CD4-positive, alpha-beta T cell (primary cell): ENCODE data around the gene IFNL2. TPM values are rescaled to one million over a fixed set of nuclear protein-coding genes. Genes with fewer than 3 reads are reported as not detected.

ENCODE experiments used
- ATAC-seq: fragments of 200-7000 bp; cut with Tn5 transposase; one replicate; pipeline ENCODE4 v1.10.0; 2022; ENCODE audit warnings: mild to moderate bottlenecking; ENCODE audit not compliant: poor library complexity
- CTCF ChIA-PET: fragments of 350-600 bp; sonication (Branson Sonifier 250); formaldehyde crosslinking; loops from one replicate; lab custom pipeline; 2021; ENCODE audit warnings: antibody characterized with exemption, inconsistent platforms; lab: Charles Lee
- POLR2A ChIA-PET: fragments of 350-600 bp; sonication (Branson Sonifier 250); formaldehyde crosslinking; loops from one replicate; lab custom pipeline; 2021; ENCODE audit warnings: antibody characterized with exemption, inconsistent platforms; lab: Charles Lee
- DNase-seq, 14 experiments: peaks; one replicate each; pipeline ENCODE4 v3.0.0-alpha.2; 2013 to 2020; ENCODE audit warnings: mixed read lengths in 2 of 14
- H3K27ac ChIP-seq, 2 donors: one replicate each; pipeline versions ENCODE4 v1.5.1 to v1.7.0; 2013; ENCODE audit warnings: low read length in 2 of 2, low read depth in 1 of 2, mild to moderate bottlenecking in 1 of 2
- H3K27me3 ChIP-seq, 2 experiments: 1 replicate in 1 of 2; 2 replicates in 1 of 2; pipeline versions ENCODE4 v1.6.1 to v1.7.0; 2013; ENCODE audit warnings: low read length in 2 of 2, control low read depth in 1 of 2, mild to moderate bottlenecking in 1 of 2, moderate library complexity in 1 of 2; ENCODE audit not compliant: insufficient read depth in 2 of 2, control insufficient read depth in 1 of 2
- H3K36me3 ChIP-seq: one replicate; pipeline ENCODE4 v1.6.1; 2013; ENCODE audit warnings: low read length, control low read depth; ENCODE audit not compliant: insufficient read depth
- H3K4me1 ChIP-seq: one replicate; pipeline ENCODE4 v1.6.1; 2013; ENCODE audit warnings: low read length, control low read depth; ENCODE audit not compliant: insufficient read depth
- H3K4me3 ChIP-seq: one replicate; pipeline ENCODE4 v1.5.1; 2013; ENCODE audit warnings: mild to moderate bottlenecking, low read length, moderate library complexity
- H3K9me3 ChIP-seq, 2 experiments: 1 replicate in 1 of 2; 2 replicates in 1 of 2; pipeline versions ENCODE4 v1.6.1 to v1.7.0; 2013; ENCODE audit warnings: low read length in 2 of 2, mild to moderate bottlenecking in 2 of 2, control low read depth in 1 of 2, moderate library complexity in 1 of 2; ENCODE audit not compliant: control insufficient read depth in 1 of 2, insufficient read depth in 1 of 2
- H3K27ac Mint-ChIP-seq: one replicate; pipeline ENCODE4 v1.8.0; 2020; ENCODE audit warnings: mixed read lengths
- H3K27me3 Mint-ChIP-seq: one replicate; pipeline ENCODE4 v1.8.0; 2021; ENCODE audit warnings: mixed read lengths
- H3K36me3 Mint-ChIP-seq: one replicate; pipeline ENCODE4 v1.8.0; 2021; ENCODE audit warnings: low read depth, mixed read lengths
- H3K4me1 Mint-ChIP-seq: one replicate; pipeline ENCODE4 v1.8.0; 2021; ENCODE audit warnings: low read depth, mixed read lengths
- H3K4me3 Mint-ChIP-seq: one replicate; pipeline ENCODE4 v1.8.0; 2020; ENCODE audit warnings: mild to moderate bottlenecking, mixed read lengths
- H3K9me3 Mint-ChIP-seq: one replicate; pipeline ENCODE4 v1.8.0; 2020; ENCODE audit warnings: mixed read lengths
- CTCF ChIP-seq: fragments of 200-600 bp; IDR thresholded peaks from one replicate; pipeline ENCODE4 v1.8.0; 2022; ENCODE audit warnings: antibody characterized with exemption, mild to moderate bottlenecking
- intact Hi-C, 2 experiments: fragments of 100-400 bp; cut with DNase I in 1 of 2; cut with micrococcal nuclease in 1 of 2; formaldehyde crosslinking; loops; one replicate each; pipeline versions ENCODE4 v1.15.1 to v1.9.0; 2023 to 2025; cut with DNase I, micrococcal nuclease
- total RNA-seq, 174 experiments: library from RNA in 2 of 174; stranded (reverse) in 2 of 174; gene quantifications; one replicate each; pipeline ENCODE4 v1.2.3 and lab custom pipeline; 2021 to 2026

IFNL2 gene
- total RNA-seq, 2 experiments from 2014 or later, result not detected

DNA sequence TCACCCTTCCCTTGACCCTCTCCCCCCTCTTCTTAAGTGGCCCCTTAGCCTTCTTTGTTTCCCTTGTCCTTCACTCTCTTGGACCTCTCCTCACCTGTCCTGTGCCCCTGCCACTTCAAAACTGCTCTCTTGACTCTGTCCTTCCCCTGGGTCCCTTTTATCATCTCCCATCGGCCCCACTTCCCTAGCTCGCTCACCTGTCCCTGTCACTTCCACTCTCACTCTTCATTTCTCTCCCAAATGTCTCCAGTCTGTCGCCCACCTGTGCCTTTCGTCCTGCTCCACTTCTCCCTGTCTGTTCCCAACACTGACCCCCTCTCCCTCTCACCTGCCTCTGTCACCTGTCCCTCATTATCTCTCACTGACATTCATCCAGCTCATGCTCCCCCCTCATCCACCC is 28.7 kb downstream of the IFNL2 start:
- ChIA-PET CTCF (no interaction called here), POLR2A (interaction anchor here (0.6 kb wide), 1 partner anchor 24 kb away, joined by 3 read pairs; the partner anchor contains the start of gene LRFN1)
- H3K9me3 Mint-ChIP-seq, result no peaks in the 10 kb centered on the region
- Histone ChIP-seq H3K27me3 (no peaks in the 10 kb centered on the region), H3K4me1 (peaks cover 25% of the 10 kb centered on the region), H3K27ac (no peak overlapping the region), H3K4me3 (no peak overlapping the region), H3K9me3 (no peaks in the 10 kb centered on the region), H3K36me3 (no peaks in the 10 kb centered on the region)
- TF ChIP-seq CTCF, result no peak
- H3K4me1 Mint-ChIP-seq, result peaks cover 14% of the 10 kb centered on the region
- no peak overlapping the region for H3K27ac Mint-ChIP-seq
- no peak for ATAC-seq
- no peak overlapping the region for H3K4me3 Mint-ChIP-seq
- H3K36me3 Mint-ChIP-seq, result no peaks in the 10 kb centered on the region
- intact Hi-C loops, result no loop called here
- no peak for DNase-seq
- H3K27me3 Mint-ChIP-seq, result peaks cover 9% of the 10 kb centered on the region

DNA sequence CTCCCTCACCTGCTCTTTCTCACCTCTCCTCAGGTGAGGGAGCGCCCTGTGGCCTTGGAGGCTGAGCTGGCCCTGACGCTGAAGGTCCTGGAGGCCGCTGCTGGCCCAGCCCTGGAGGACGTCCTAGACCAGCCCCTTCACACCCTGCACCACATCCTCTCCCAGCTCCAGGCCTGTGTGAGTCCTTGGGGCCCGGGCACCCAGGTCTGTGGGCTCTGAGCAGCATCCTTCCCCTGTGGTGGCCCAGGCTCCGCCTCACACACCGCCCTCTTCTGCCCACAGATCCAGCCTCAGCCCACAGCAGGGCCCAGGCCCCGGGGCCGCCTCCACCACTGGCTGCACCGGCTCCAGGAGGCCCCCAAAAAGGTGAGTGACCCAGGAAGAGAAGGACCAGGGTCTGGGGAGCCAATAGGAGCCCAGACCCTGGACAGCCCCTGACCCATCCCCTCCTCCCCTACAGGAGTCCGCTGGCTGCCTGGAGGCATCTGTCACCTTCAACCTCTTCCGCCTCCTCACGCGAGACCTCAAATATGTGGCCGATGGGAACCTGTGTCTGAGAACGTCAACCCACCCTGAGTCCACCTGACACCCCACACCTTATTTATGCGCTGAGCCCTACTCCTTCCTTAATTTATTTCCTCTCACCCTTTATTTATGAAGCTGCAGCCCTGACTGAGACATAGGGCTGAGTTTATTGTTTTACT is 29.9 kb downstream of the IFNL2 start:
- H3K27ac ChIP-seq, result no peak overlapping the region
- H3K4me1 ChIP-seq, result peaks cover 25% of the 10 kb centered on the region
- H3K9me3 Mint-ChIP-seq, result no peaks in the 10 kb centered on the region
- H3K4me3 Mint-ChIP-seq, result peak overlapping the region; percentile 4
- ChIA-PET POLR2A (interaction anchor here (1.0 kb wide), 1 partner anchor 13 kb away, joined by 3 read pairs; no protein-coding TSS in a partner anchor), CTCF (no interaction called here)
- no peaks in the 10 kb centered on the region for H3K36me3 ChIP-seq
- TF ChIP-seq CTCF, result no peak
- peak in 13 of 14 experiments; percentile 21 to 89 (median 35) for DNase-seq
- H3K27ac Mint-ChIP-seq, result no peak overlapping the region
- ATAC-seq, result peak; percentile 89
- no peaks in the 10 kb centered on the region for H3K27me3 ChIP-seq
- intact Hi-C loops, result no loop called here
- no peaks in the 10 kb centered on the region for H3K9me3 ChIP-seq
- H3K36me3 Mint-ChIP-seq, result no peaks in the 10 kb centered on the region
- H3K4me3 ChIP-seq, result peak overlapping the region; percentile 24
- peaks cover 9% of the 10 kb centered on the region for H3K27me3 Mint-ChIP-seq
- peaks cover 14% of the 10 kb centered on the region for H3K4me1 Mint-ChIP-seq

DNA sequence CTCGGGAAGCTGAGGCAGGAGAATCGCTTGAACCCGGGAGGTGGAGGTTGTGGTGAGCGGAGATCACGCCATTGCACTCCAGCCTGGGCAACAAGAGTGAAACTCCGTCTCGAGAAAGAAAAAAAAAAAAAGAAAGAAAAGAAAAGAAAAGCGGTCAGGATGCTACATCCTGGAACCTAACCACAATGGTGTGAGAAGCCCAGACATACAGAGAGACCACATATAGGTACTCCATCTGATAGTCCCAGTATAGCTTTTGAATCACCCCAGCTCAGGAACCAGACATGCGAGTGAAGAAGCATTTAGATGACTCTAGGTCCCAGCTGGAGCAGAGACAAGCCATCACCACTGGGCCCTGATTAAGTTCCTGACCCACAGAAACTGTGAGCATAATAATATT is 31.2 kb downstream of the IFNL2 start:
- no peaks in the 10 kb centered on the region for H3K9me3 ChIP-seq
- ChIA-PET POLR2A (no interaction called here), CTCF (no interaction called here)
- intact Hi-C loops, result no loop called here
- no peak overlapping the region for H3K27ac Mint-ChIP-seq
- H3K9me3 Mint-ChIP-seq, result no peaks in the 10 kb centered on the region
- peak; percentile 33 for ATAC-seq
- H3K27me3 ChIP-seq, result no peaks in the 10 kb centered on the region
- no peak overlapping the region for H3K4me3 ChIP-seq
- H3K4me1 ChIP-seq, result peaks cover 25% of the 10 kb centered on the region
- no peak for TF ChIP-seq CTCF
- H3K27ac ChIP-seq, result no peak overlapping the region
- DNase-seq, result peak in 3 of 14 experiments; percentile 54 to 78 (median 61)
- H3K4me1 Mint-ChIP-seq, result peaks cover 14% of the 10 kb centered on the region
- H3K27me3 Mint-ChIP-seq, result peaks cover 1% of the 10 kb centered on the region
- no peaks in the 10 kb centered on the region for H3K36me3 ChIP-seq
- H3K4me3 Mint-ChIP-seq, result no peak overlapping the region
- H3K36me3 Mint-ChIP-seq, result no peaks in the 10 kb centered on the region
